ENCODE measurements around the gene SLC34A1.
"Not testable (repeated sequence)": the region's sequence is repeated elsewhere in the genome, so short reads cannot be mapped to it uniquely, and the experiment has no call there.

The SLC34A1 gene

DNA sequence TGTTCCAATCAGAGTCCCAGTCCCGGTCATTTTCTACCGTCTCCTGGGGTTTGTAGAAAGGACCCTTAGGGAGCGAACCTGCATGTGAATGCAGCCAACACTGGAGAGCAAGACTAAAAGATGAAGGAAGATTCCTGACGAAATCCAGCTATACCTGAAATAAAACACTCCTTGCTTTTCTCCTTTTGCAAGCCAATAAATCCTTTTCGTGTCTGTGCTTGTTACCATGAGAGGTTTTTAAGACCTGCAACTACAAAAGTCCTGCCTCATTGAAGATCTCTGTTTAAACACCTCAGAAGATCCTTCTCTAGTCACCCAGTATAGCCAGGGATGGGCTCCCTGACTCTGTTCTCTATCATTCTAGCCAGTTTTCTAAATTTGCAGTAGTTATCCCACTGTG lies 10.0 kb upstream of the SLC34A1 start:
- Histone ChIP-seq H3K4me2 (ENCODE audit: insufficient read depth, low read length) (no peak overlapping the region), H4K20me1 (ENCODE audit: insufficient read depth, low read length) (no peaks in the 10 kb centered on the region), H3K9ac (ENCODE audit: low read depth, low read length) (no peak overlapping the region), H3K36me3 (ENCODE audit: insufficient read depth, low read length) (no peaks in the 10 kb centered on the region), H3K4me1 (ENCODE audit: insufficient read depth, low read length) (peaks cover 12% of the 10 kb centered on the region), H3K9me3 (ENCODE audit: insufficient read depth, low read length, severe bottlenecking) (no peaks in the 10 kb centered on the region), H3K27me3 (ENCODE audit: insufficient read depth, low read length, poor library complexity) (no peaks in the 10 kb centered on the region), H3K27ac (ENCODE audit: low read length) (no peak overlapping the region), H3K4me3 (ENCODE audit: low read depth in 1 of 2, low read length in 2 of 2) (no peak overlapping the region), H3K79me2 (ENCODE audit: insufficient read depth, low read length) (no peaks in the 10 kb centered on the region), H2AFZ (ENCODE audit: low read depth, low read length) (no peak overlapping the region)
- TF ChIP-seq, protein P1, sequence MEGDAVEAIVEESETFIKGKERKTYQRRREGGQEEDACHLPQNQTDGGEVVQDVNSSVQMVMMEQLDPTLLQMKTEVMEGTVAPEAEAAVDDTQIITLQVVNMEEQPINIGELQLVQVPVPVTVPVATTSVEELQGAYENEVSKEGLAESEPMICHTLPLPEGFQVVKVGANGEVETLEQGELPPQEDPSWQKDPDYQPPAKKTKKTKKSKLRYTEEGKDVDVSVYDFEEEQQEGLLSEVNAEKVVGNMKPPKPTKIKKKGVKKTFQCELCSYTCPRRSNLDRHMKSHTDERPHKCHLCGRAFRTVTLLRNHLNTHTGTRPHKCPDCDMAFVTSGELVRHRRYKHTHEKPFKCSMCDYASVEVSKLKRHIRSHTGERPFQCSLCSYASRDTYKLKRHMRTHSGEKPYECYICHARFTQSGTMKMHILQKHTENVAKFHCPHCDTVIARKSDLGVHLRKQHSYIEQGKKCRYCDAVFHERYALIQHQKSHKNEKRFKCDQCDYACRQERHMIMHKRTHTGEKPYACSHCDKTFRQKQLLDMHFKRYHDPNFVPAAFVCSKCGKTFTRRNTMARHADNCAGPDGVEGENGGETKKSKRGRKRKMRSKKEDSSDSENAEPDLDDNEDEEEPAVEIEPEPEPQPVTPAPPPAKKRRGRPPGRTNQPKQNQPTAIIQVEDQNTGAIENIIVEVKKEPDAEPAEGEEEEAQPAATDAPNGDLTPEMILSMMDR (IDR thresholded peaks at IDR 0.05; ENCODE audit: borderline replicate concordance, extremely low read depth, low read length, poor library complexity, severe bottlenecking) = no peak
- TF ChIP-seq EZH2 (IDR thresholded peaks at IDR 0.05; ENCODE audit: borderline replicate concordance, low read depth, low read length, severe bottlenecking) = no peak
- DNase-seq (no peak), ATAC-seq (ENCODE audit: insufficient read depth, low read depth) (no peak)

DNA sequence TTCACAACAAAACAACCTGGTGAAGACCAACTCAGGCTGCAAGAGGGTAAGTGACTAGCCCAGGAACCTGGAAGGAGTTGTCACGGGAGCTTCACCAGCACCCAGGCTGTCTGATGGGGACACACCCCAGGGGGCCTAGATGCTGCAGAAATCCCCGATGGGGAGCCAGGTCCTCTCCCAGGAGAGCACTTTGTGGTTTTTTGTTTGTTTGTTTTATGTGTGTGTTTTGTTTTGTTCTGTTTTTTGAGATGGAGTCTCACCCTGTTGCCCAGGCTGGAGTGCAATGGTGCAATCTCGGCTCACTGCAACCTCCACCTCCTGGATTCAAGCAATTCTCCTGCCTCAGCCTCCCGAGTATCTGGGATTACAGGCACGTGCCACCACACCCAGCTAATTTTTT lies 8.7 kb upstream of the SLC34A1 start:
- not testable (repeated sequence) for H4K20me1 ChIP-seq (ENCODE audit: insufficient read depth, low read length); H3K27me3 ChIP-seq (ENCODE audit: insufficient read depth, low read length, poor library complexity); H2AFZ ChIP-seq (ENCODE audit: low read depth, low read length); H3K4me3 ChIP-seq (ENCODE audit: low read depth in 1 of 2, low read length in 2 of 2); H3K9me3 ChIP-seq (ENCODE audit: insufficient read depth, low read length, severe bottlenecking); H3K36me3 ChIP-seq (ENCODE audit: insufficient read depth, low read length); H3K27ac ChIP-seq (ENCODE audit: low read length); H3K4me2 ChIP-seq (ENCODE audit: insufficient read depth, low read length); H3K79me2 ChIP-seq (ENCODE audit: insufficient read depth, low read length); DNase-seq; H3K9ac ChIP-seq (ENCODE audit: low read depth, low read length); ATAC-seq (ENCODE audit: insufficient read depth, low read depth)
- peaks cover 12% of the 10 kb centered on the region for H3K4me1 ChIP-seq (ENCODE audit: insufficient read depth, low read length)

DNA sequence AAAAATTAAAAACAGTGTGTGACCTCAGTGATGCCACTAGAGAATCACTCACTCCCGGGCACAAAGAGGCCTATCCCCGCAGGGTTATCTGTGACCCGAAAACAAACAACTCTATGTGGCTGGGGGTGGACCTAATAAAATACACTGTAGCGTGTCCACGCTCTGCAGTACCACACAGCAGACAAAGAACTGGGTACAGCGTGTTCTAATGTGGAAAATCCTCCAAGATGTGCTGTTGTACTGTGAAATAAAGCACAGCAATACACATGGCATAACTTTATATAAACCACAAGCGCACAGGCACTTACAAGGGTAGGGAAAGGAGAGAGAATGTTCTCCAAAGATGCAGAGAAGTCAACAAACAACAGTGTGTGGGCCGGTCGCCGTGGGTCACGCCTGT lies 8.1 kb upstream of the SLC34A1 start:
- Histone ChIP-seq H3K27me3 (ENCODE audit: insufficient read depth, low read length, poor library complexity) (no peaks in the 10 kb centered on the region), H2AFZ (ENCODE audit: low read depth, low read length) (no peak overlapping the region), H3K4me2 (ENCODE audit: insufficient read depth, low read length) (no peak overlapping the region), H4K20me1 (ENCODE audit: insufficient read depth, low read length) (no peaks in the 10 kb centered on the region), H3K4me3 (ENCODE audit: low read depth in 1 of 2, low read length in 2 of 2) (no peak overlapping the region), H3K4me1 (ENCODE audit: insufficient read depth, low read length) (peaks cover 12% of the 10 kb centered on the region), H3K9me3 (ENCODE audit: insufficient read depth, low read length, severe bottlenecking) (no peaks in the 10 kb centered on the region), H3K27ac (ENCODE audit: low read length) (no peak overlapping the region), H3K9ac (ENCODE audit: low read depth, low read length) (no peak overlapping the region), H3K36me3 (ENCODE audit: insufficient read depth, low read length) (no peaks in the 10 kb centered on the region), H3K79me2 (ENCODE audit: insufficient read depth, low read length) (no peaks in the 10 kb centered on the region)
- TF ChIP-seq EZH2 (IDR thresholded peaks at IDR 0.05; ENCODE audit: borderline replicate concordance, low read depth, low read length, severe bottlenecking) = no peak
- ATAC-seq (ENCODE audit: insufficient read depth, low read depth) (no peak), DNase-seq (no peak)

DNA sequence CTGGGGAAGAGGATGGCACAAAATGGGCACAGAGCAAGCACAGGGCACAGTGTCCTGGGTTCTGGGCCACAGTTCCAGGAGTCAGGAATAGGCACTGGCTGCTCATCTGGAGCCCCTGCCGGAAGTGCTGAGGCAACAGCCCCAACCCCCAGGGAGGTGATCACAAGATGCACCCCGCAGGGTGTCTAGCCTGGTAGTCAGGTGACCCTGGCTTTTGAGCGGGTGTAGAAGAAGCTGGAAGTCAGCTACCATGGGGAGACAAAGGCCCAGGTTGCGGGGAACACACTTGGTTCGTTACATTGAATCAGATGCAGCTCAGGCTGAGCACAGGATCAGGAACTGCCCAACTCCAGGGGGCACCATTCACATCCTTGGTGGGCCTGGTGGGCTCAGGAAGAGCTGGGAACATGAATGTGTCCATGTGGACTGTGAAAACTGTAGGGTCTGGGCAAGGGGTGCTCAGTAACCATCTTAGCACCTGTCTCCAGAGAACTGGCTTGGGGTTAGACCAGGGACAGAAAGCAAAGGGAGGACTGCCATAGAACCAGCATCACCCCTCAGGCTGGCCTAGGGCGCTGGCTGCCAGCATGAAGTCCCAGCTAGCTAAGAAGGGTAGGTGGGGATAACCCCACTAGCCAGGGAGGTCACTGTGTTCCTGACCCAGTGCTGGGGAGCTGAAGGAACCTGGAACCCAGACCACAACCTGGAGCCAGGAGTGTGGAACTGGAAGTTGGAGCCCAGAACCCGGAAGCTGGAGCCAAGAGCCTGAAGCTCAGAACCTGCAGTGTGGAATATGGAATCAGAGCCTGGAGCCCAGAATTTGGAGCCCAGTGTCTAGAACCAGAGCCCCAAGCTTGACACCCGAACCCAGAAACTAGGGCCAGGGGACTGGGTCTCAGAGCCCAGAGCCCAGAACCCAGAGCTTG lies 6.1 kb upstream of the SLC34A1 start:
- H3K4me2 ChIP-seq (ENCODE audit: insufficient read depth, low read length) = no peak overlapping the region
- no peak overlapping the region for H3K4me3 ChIP-seq (ENCODE audit: low read depth in 1 of 2, low read length in 2 of 2)
- H3K79me2 ChIP-seq (ENCODE audit: insufficient read depth, low read length) = no peaks in the 10 kb centered on the region
- H3K9me3 ChIP-seq (ENCODE audit: insufficient read depth, low read length, severe bottlenecking) = no peaks in the 10 kb centered on the region
- no peaks in the 10 kb centered on the region for H3K36me3 ChIP-seq (ENCODE audit: insufficient read depth, low read length)
- H3K4me1 ChIP-seq (ENCODE audit: insufficient read depth, low read length) = no peaks in the 10 kb centered on the region
- H3K9ac ChIP-seq (ENCODE audit: low read depth, low read length) = no peak overlapping the region
- H3K27ac ChIP-seq (ENCODE audit: low read length) = no peak overlapping the region
- ATAC-seq (ENCODE audit: insufficient read depth, low read depth) = no peak
- no peak overlapping the region for H2AFZ ChIP-seq (ENCODE audit: low read depth, low read length)
- H3K27me3 ChIP-seq (ENCODE audit: insufficient read depth, low read length, poor library complexity) = no peaks in the 10 kb centered on the region
- TF ChIP-seq EZH2 (IDR thresholded peaks at IDR 0.05; ENCODE audit: borderline replicate concordance, low read depth, low read length, severe bottlenecking) = no peak
- TF ChIP-seq, protein P1 (IDR thresholded peaks at IDR 0.05; ENCODE audit: borderline replicate concordance, extremely low read depth, low read length, poor library complexity, severe bottlenecking) = peak; percentile 22
- no peak for DNase-seq
- no peaks in the 10 kb centered on the region for H4K20me1 ChIP-seq (ENCODE audit: insufficient read depth, low read length)

All from DND-41 (cell line).